K562 (cell line): Measurements from ENCODE around the gene GLE1. TPM values are rescaled to one million over a fixed set of nuclear protein-coding genes. Genes with fewer than 3 reads are reported as not detected.

Experiments used
- COPS2 ChIP-seq: fragments of 450-650 bp; conservative IDR thresholded peaks from 2 replicates; pipeline ENCODE4 v1.6.1; 2016; ENCODE audit warnings: mild to moderate bottlenecking, moderate library complexity
- E2F3 ChIP-seq: fragments of 250-450 bp; sonication (Bioruptor Pico); IDR thresholded peaks from 2 replicates; pipeline ENCODE4 v1.4.0; 2020; ENCODE audit warnings: mild to moderate bottlenecking
- ETV6 ChIP-seq, 3 experiments: fragments of 150-350 bp in 1 of 3; sonication (generic) in 1 of 3; formaldehyde crosslinking in 1 of 3; IDR thresholded peaks; 2 replicates each; pipeline versions ENCODE4 v1.6.1 to v1.8.0; 2014 to 2022; ENCODE audit warnings: borderline replicate concordance in 2 of 3, low read depth in 2 of 3, antibody characterized with exemption in 1 of 3, low read length in 1 of 3, mild to moderate bottlenecking in 1 of 3, missing genetic modification reagents in 1 of 3
- KDM1A ChIP-seq, 2 experiments: fragments of 450-650 bp; IDR thresholded peaks; 2 replicates each; pipeline ENCODE4 v1.6.1; 2016; ENCODE audit warnings: mild to moderate bottlenecking in 2 of 2
- KDM2B ChIP-seq: fragments of 250-450 bp; sonication (Bioruptor Pico); IDR thresholded peaks from 2 replicates; pipeline ENCODE4 v1.8.0; 2021; ENCODE audit warnings: mild to moderate bottlenecking, moderate library complexity
- RCOR1 ChIP-seq, 2 experiments: IDR thresholded peaks; 2 replicates each; pipeline ENCODE4 v1.6.1; 2012; ENCODE audit warnings: low read depth in 2 of 2, low read length in 2 of 2, borderline replicate concordance in 1 of 2, improper control_type of control experiment in 1 of 2
- SIRT6 ChIP-seq: IDR thresholded peaks from one replicate; pipeline ENCODE4 v1.6.1; 2012; ENCODE audit warnings: low read depth, mild to moderate bottlenecking, control low read depth, inconsistent platforms, low read length, moderate library complexity
- SPI1 ChIP-seq: IDR thresholded peaks from 2 replicates; pipeline ENCODE4 v1.6.1; 2011; ENCODE audit warnings: low read depth, low read length, control low read depth, borderline replicate concordance
- ZNF41 ChIP-seq: fragments of 250-450 bp; sonication (Bioruptor Pico); conservative IDR thresholded peaks from 2 replicates; pipeline ENCODE4 v1.4.0; 2020; ENCODE audit warnings: mild to moderate bottlenecking
- polyA plus RNA-seq, 8 experiments: library from polyadenylated mRNA; depleted of rRNA in 4 of 8; stranded (reverse) in 5 of 8; unstranded in 3 of 8; fragments of >200 nt; fragmentation: Nextera tagmentation in 2 of 8; fragmentation: Illumina TruSeq in 1 of 8; extraction: Ambion mirVana in 2 of 8; extraction: Trizol in 1 of 8; gene quantifications; 2 replicates each; pipeline versions ENCODE4 v1.2.1 to v1.2.3, GENCODE V29; 2011 to 2014; ENCODE audit warnings: inconsistent platforms in 1 of 8, missing spikeins in 1 of 8
- total RNA-seq, 7 experiments: library from RNA; depleted of rRNA in 6 of 7; stranded (reverse); fragments of >200 nt in 6 of 7; fragmentation: Illumina TruSeq in 2 of 7; extraction: Trizol in 2 of 7; gene quantifications; 2 replicates each; pipeline versions ENCODE4 v1.2.1 to v1.2.3, GENCODE V29; 2011 to 2021; ENCODE audit warnings: low replicate concordance in 1 of 7
- TF ChIP-seq, protein P1 (sequence below): sonication (generic); formaldehyde crosslinking; IDR thresholded peaks from 2 replicates; pipeline ENCODE4 v1.8.1; 2022; ENCODE audit warnings: missing genetic modification reagents
- TF ChIP-seq, protein P2 (sequence below): sonication (generic); formaldehyde crosslinking; IDR thresholded peaks from 2 replicates; pipeline ENCODE4 v1.8.1; 2023; ENCODE audit warnings: mild to moderate bottlenecking, missing genetic modification reagents
- TF ChIP-seq, protein P3 (sequence below): fragments of 450-650 bp; IDR thresholded peaks from 2 replicates; pipeline ENCODE4 v1.6.1; 2017; ENCODE audit warnings: antibody characterized with exemption
- TF ChIP-seq, protein P4 (sequence below): fragments of 250-450 bp; sonication (Bioruptor Pico); IDR thresholded peaks from 2 replicates; pipeline ENCODE4 v1.5.0; 2021; ENCODE audit warnings: mild to moderate bottlenecking, moderate library complexity
- TF ChIP-seq, protein P5 (sequence below): fragments of 450-650 bp; IDR thresholded peaks from one replicate; pipeline ENCODE4 v1.6.1; 2018; ENCODE audit warnings: mild to moderate bottlenecking, moderate library complexity; ENCODE audit not compliant: partially characterized antibody
- TF ChIP-seq, protein P6 (sequence below), 2 experiments: fragments of 450-650 bp in 1 of 2; sonication (generic) in 1 of 2; formaldehyde crosslinking; conservative IDR thresholded peaks; 2 replicates each; pipeline versions ENCODE4 v1.4.0 to v1.8.1; 2020 to 2022; ENCODE audit warnings: mild to moderate bottlenecking in 1 of 2, missing genetic modification reagents in 1 of 2

Gene GLE1
- total and polyA plus RNA-seq, 9 of the 15 experiments (the other 6 are each of a cell fraction or from before 2014, with no cell fraction given), result 15.9 to 44.8 (median 37.6) TPM

DNA sequence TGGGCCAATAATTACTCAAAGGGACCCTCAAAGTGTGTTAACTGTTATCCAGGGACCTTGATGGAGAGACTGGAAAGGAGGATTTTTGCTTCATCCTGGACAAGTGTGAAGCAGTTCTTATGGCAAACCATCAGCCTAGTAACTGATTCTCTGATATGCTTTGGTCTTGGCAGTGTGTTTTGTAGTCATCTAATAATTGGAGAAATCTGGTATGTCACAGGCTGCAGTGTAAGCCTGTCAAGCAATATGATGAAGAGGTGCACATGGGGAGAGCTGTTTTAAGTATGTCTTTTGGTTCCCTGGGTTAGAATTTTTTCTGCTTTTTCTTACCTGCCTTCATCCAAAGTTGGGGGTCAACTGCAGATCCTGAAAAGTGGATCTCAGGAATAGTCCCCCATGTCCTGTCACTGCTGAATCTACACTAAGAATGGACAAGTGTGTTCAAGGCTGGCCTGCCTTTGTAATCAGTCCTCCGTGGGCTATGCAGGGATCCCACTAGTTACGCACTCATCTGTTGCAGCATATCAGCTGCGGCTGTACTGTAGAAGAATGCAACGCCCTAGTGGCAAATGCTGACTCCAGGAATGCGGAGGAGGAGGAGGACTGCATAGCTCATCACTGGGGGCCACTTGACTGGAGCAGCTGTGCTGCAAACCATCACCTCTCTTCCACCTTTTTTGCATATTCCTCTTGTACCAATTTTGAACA, 49.8 kb downstream of the GLE1 start (continued):
- TF ChIP-seq, protein P1, sequence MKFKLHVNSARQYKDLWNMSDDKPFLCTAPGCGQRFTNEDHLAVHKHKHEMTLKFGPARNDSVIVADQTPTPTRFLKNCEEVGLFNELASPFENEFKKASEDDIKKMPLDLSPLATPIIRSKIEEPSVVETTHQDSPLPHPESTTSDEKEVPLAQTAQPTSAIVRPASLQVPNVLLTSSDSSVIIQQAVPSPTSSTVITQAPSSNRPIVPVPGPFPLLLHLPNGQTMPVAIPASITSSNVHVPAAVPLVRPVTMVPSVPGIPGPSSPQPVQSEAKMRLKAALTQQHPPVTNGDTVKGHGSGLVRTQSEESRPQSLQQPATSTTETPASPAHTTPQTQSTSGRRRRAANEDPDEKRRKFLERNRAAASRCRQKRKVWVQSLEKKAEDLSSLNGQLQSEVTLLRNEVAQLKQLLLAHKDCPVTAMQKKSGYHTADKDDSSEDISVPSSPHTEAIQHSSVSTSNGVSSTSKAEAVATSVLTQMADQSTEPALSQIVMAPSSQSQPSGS (CRISPR knock-in tag), result no peak
- TF ChIP-seq, protein P2, sequence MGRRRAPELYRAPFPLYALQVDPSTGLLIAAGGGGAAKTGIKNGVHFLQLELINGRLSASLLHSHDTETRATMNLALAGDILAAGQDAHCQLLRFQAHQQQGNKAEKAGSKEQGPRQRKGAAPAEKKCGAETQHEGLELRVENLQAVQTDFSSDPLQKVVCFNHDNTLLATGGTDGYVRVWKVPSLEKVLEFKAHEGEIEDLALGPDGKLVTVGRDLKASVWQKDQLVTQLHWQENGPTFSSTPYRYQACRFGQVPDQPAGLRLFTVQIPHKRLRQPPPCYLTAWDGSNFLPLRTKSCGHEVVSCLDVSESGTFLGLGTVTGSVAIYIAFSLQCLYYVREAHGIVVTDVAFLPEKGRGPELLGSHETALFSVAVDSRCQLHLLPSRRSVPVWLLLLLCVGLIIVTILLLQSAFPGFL (CRISPR knock-in tag), result no peak
- TF ChIP-seq SIRT6 (no peak), E2F3 (CRISPR knock-in tag) (no peak), ZNF41 (no peak), ETV6 (IDR thresholded peaks at IDR 0.05; ENCODE audit: borderline replicate concordance in 1 of 2, low read depth in 2 of 2, low read length in 1 of 2) (no peak), ETV6 (CRISPR knock-in tag; IDR thresholded peaks at IDR 0.05; ENCODE audit: borderline replicate concordance) (no peak), SPI1 (no peak), RCOR1 (IDR thresholded peaks at IDR 0.05; ENCODE audit: borderline replicate concordance in 1 of 2, low read depth in 2 of 2, low read length in 2 of 2) (peak in 1 of 2 experiments; percentile 67; a peak in 2 of 4 replicates), KDM1A (IDR thresholded peaks at IDR 0.05) (peak; percentile 21 to 47; a peak in 2 of 4 replicates), KDM2B (CRISPR knock-in tag) (no peak), COPS2 (no peak)
- TF ChIP-seq, protein P3, sequence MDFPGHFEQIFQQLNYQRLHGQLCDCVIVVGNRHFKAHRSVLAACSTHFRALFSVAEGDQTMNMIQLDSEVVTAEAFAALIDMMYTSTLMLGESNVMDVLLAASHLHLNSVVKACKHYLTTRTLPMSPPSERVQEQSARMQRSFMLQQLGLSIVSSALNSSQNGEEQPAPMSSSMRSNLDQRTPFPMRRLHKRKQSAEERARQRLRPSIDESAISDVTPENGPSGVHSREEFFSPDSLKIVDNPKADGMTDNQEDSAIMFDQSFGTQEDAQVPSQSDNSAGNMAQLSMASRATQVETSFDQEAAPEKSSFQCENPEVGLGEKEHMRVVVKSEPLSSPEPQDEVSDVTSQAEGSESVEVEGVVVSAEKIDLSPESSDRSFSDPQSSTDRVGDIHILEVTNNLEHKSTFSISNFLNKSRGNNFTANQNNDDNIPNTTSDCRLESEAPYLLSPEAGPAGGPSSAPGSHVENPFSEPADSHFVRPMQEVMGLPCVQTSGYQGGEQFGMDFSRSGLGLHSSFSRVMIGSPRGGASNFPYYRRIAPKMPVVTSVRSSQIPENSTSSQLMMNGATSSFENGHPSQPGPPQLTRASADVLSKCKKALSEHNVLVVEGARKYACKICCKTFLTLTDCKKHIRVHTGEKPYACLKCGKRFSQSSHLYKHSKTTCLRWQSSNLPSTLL, result no peak
- TF ChIP-seq, protein P4, sequence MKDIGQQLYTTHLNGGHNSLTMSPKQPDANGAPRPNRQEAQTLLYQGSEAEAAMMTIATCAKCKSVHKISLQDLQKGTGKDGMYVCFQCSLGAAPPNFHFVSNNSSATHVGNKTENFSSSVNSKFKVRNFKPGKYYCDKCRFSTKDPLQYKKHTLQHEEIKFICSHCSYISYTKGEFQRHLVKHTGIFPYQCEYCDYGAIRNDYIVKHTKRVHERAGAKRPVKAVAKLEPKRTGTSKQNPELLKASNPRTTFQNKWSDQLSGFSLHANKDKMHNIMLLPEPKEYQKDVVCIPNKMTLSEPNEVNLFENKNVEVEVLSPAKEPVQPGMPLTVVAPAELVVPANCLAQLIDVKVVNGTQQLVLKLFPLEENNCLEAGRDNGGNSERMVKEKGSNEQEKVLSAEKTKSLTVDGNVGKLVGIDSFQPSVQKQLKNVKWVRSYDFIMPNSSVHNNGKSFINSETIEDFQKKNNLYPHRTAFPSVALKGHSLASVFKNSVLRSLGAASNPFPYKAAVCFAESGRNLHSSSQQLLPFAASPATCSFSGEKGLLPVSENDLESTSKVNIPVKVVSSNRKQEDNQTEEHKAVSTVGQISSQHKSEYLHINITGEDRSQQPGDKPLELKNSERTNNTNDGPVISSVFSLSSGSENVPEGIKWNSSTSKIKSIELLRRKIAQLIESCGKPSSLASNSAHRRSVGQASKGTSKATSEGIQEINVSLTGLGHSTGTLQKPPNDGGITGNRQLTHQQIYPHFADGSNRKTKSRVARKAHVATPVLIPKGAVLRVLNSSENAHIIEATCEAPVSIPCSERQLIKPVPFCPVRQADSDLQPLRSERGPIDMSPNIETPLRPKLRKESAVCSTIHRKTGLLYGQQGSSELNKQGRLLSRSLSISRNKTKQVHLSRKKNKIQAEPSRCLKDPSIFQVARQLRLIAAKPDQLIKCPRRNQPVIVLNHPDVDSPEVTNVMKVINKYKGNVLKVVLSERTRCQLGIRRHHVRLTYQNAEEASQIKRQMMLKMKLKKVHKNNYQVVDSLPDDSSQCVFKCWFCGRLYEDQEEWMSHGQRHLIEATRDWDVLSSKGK, result no peak
- TF ChIP-seq, protein P5, sequence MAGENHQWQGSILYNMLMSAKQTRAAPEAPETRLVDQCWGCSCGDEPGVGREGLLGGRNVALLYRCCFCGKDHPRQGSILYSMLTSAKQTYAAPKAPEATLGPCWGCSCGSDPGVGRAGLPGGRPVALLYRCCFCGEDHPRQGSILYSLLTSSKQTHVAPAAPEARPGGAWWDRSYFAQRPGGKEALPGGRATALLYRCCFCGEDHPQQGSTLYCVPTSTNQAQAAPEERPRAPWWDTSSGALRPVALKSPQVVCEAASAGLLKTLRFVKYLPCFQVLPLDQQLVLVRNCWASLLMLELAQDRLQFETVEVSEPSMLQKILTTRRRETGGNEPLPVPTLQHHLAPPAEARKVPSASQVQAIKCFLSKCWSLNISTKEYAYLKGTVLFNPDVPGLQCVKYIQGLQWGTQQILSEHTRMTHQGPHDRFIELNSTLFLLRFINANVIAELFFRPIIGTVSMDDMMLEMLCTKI, result no peak
- TF ChIP-seq, protein P6, sequence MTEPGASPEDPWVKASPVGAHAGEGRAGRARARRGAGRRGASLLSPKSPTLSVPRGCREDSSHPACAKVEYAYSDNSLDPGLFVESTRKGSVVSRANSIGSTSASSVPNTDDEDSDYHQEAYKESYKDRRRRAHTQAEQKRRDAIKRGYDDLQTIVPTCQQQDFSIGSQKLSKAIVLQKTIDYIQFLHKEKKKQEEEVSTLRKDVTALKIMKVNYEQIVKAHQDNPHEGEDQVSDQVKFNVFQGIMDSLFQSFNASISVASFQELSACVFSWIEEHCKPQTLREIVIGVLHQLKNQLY (CRISPR knock-in tag; conservative IDR thresholded peaks at IDR 0.05), result no peak
